Right atrium auricular region (tissue), 2 donors: ENCODE measurements around the gene HHIP. TPM values are rescaled to one million over a fixed set of nuclear protein-coding genes. Genes with fewer than 3 reads are reported as not detected.
A peak's percentile ranks its signal among the peaks of the same experiment; 100 is the strongest.

ENCODE experiments used
- DNase-seq: peaks from one replicate; pipeline ENCODE4 v3.0.0-alpha.2; 2019; ENCODE audit warnings: low spot score
- H3K27ac ChIP-seq, 2 donors: fragments of 200-600 bp; sonication (generic); 1 replicate in 1 of 2; 2 replicates in 1 of 2; pipeline ENCODE4 v1.5.1; 2016 to 2019
- H3K27me3 ChIP-seq, 2 donors: fragments of 200-600 bp; sonication (generic); one replicate each; pipeline versions ENCODE4 v1.5.1 to v1.6.0; 2017 to 2019
- H3K36me3 ChIP-seq: fragments of 200-600 bp; sonication (generic); one replicate; pipeline ENCODE4 v1.5.1; 2016
- H3K4me1 ChIP-seq, 2 donors: fragments of 200-600 bp; sonication (generic); one replicate each; pipeline versions ENCODE4 v1.5.1 to v1.6.0; 2017 to 2019
- H3K4me3 ChIP-seq, 2 donors: fragments of 200-600 bp; sonication (generic); 1 replicate in 1 of 2; 2 replicates in 1 of 2; pipeline ENCODE4 v1.5.1; 2017 to 2019; ENCODE audit warnings: mild to moderate bottlenecking in 1 of 2, moderate library complexity in 1 of 2
- H3K9me3 ChIP-seq, 2 donors: fragments of 200-600 bp; sonication (generic); one replicate each; pipeline ENCODE4 v1.5.1; 2019
- CTCF ChIP-seq, 2 donors: fragments of 200-600 bp; sonication (generic); IDR thresholded peaks; one replicate each; pipeline ENCODE4 v1.5.1; 2019; ENCODE audit warnings: antibody characterized with exemption in 2 of 2
- total RNA-seq, 2 donors: library from RNA; depleted of rRNA; stranded (reverse); fragments of >200 nt; gene quantifications; one replicate each; pipeline ENCODE4 v1.1.0, GENCODE V29; 2016

The HHIP gene
- 10 to 100 TPM in 1 of 2 donors, under 1 TPM in 1; 0.31 to 14.5 TPM for total RNA-seq

- H3K36me3 ChIP-seq: no peaks in the 10 kb centered on the region
- H3K4me3 ChIP-seq: peak within 1 kb of the TSS; percentile 40 to 52
- no peak within 1 kb of the TSS for H3K27ac ChIP-seq
- H3K27me3 ChIP-seq: peaks cover 0 to 22% of the 10 kb centered on the region in 2 donors
- no peak for TF ChIP-seq CTCF (IDR thresholded peaks at IDR 0.05)
- no peak for DNase-seq
- no peaks in the 10 kb centered on the region for H3K9me3 ChIP-seq
- H3K4me1 ChIP-seq: peaks cover 0 to 22% of the 10 kb centered on the region in 2 donors
Observed at GRCh38 chr4:144645631-144646522, at the start of gene HHIP. Gene HHIP, plus strand, starts transcription at chr4:144646156. Its CDS starts 520 bp downstream, at chr4:144646676.

- Histone ChIP-seq H3K27me3 (no peaks in the 10 kb centered on the region), H3K36me3 (no peaks in the 10 kb centered on the region), H3K4me3 (no peak overlapping the region), H3K27ac (no peak overlapping the region), H3K4me1 (no peaks in the 10 kb centered on the region), H3K9me3 (peaks cover 0 to 4% of the 10 kb centered on the region in 2 donors)
- no peak for DNase-seq
- TF ChIP-seq CTCF (IDR thresholded peaks at IDR 0.05): no peak
Observed at GRCh38 chr4:144597171-144597570, 48.8 kb upstream of the HHIP start.

GRCh38 chr4:144599621-144600020, 46.3 kb upstream of the HHIP start:
- TF ChIP-seq CTCF (IDR thresholded peaks at IDR 0.05): no peak
- Histone ChIP-seq H3K27ac (no peak overlapping the region), H3K4me3 (no peak overlapping the region), H3K27me3 (no peaks in the 10 kb centered on the region), H3K4me1 (no peaks in the 10 kb centered on the region), H3K9me3 (peaks cover 0 to 9% of the 10 kb centered on the region in 2 donors), H3K36me3 (no peaks in the 10 kb centered on the region)
- no peak for DNase-seq

GRCh38 chr4:144611850-144612249, 34.1 kb upstream of the HHIP start:
- Histone ChIP-seq H3K27me3 (no peaks in the 10 kb centered on the region), H3K36me3 (no peaks in the 10 kb centered on the region), H3K9me3 (peaks cover 0 to 3% of the 10 kb centered on the region in 2 donors), H3K27ac (no peak overlapping the region), H3K4me3 (no peak overlapping the region), H3K4me1 (no peaks in the 10 kb centered on the region)
- no peak for DNase-seq
- TF ChIP-seq CTCF (IDR thresholded peaks at IDR 0.05): peak in 1 of 2 donors; percentile 18

- H3K9me3 ChIP-seq: no peaks in the 10 kb centered on the region
- no peaks in the 10 kb centered on the region for H3K4me1 ChIP-seq
- TF ChIP-seq CTCF (IDR thresholded peaks at IDR 0.05): no peak
- H3K27me3 ChIP-seq: no peaks in the 10 kb centered on the region
- no peaks in the 10 kb centered on the region for H3K36me3 ChIP-seq
- no peak overlapping the region for H3K4me3 ChIP-seq
- no peak overlapping the region for H3K27ac ChIP-seq
- DNase-seq: no peak
Observed at GRCh38 chr4:144614850-144615585, 30.9 kb upstream of the HHIP start.
